Natural killer cell (primary cell): ENCODE results near the gene KLK11. TPM values are rescaled to one million over a fixed set of nuclear protein-coding genes. Genes with fewer than 3 reads are reported as not detected.

Experiments
- ATAC-seq, 3 donors: fragments of 150-1000 bp in 2 of 3; fragments of 200-7000 bp in 1 of 3; cut with Tn5 transposase; 1 replicate in 1 of 3; 2 replicates in 2 of 3; pipeline ENCODE4 v1.10.0; 2021; ENCODE audit warnings: mild to moderate bottlenecking in 2 of 3, moderate library complexity in 2 of 3
- DNase-seq, 2 donors: peaks; one replicate each; pipeline versions ENCODE4 v3.0.0 to v3.0.0-alpha.2; 2013 to 2021; ENCODE audit warnings: mixed read lengths in 1 of 2
- H3K27ac ChIP-seq: one replicate; pipeline ENCODE4 v1.5.1; 2013; ENCODE audit warnings: mild to moderate bottlenecking, low read length
- H3K27me3 ChIP-seq: one replicate; pipeline ENCODE4 v1.6.1; 2013; ENCODE audit warnings: low read length; ENCODE audit not compliant: control insufficient read depth, insufficient read depth
- H3K36me3 ChIP-seq: one replicate; pipeline ENCODE4 v1.6.1; 2013; ENCODE audit warnings: low read length; ENCODE audit not compliant: control insufficient read depth, insufficient read depth
- H3K4me1 ChIP-seq: one replicate; pipeline ENCODE4 v1.6.1; 2013; ENCODE audit warnings: low read length; ENCODE audit not compliant: control insufficient read depth, insufficient read depth
- H3K4me3 ChIP-seq: one replicate; pipeline ENCODE4 v1.5.1; 2013; ENCODE audit warnings: low read length
- H3K9me3 ChIP-seq: one replicate; pipeline ENCODE4 v1.6.1; 2013; ENCODE audit warnings: low read length; ENCODE audit not compliant: control insufficient read depth, insufficient read depth
- H3K27ac Mint-ChIP-seq, 2 donors: one replicate each; pipeline ENCODE4 v1.8.0; 2022; ENCODE audit warnings: mild to moderate bottlenecking in 2 of 2, mixed read lengths in 2 of 2, moderate library complexity in 1 of 2
- H3K27me3 Mint-ChIP-seq, 2 donors: one replicate each; pipeline ENCODE4 v1.8.0; 2022; ENCODE audit warnings: low read depth in 2 of 2, mixed read lengths in 2 of 2
- H3K36me3 Mint-ChIP-seq: one replicate; pipeline ENCODE4 v1.8.0; 2022; ENCODE audit warnings: mixed read lengths
- H3K4me1 Mint-ChIP-seq, 2 donors: one replicate each; pipeline ENCODE4 v1.8.0; 2022; ENCODE audit warnings: mixed read lengths in 2 of 2
- H3K4me3 Mint-ChIP-seq: one replicate; pipeline ENCODE4 v1.8.0; 2022; ENCODE audit warnings: mild to moderate bottlenecking, moderate library complexity, mixed read lengths
- H3K9me3 Mint-ChIP-seq, 2 donors: one replicate each; pipeline ENCODE4 v1.8.0; 2022; ENCODE audit warnings: mixed read lengths in 2 of 2
- WGBS: methylation state at CpG from one replicate; pipeline ENCODE4 v1.1.7; 2013; ENCODE audit warnings: missing lambda C conversion rate; ENCODE audit not compliant: insufficient coverage; 5-methylcytosine and 5-hydroxymethylcytosine counted together
- intact Hi-C: fragments of 100-400 bp; cut with micrococcal nuclease; formaldehyde crosslinking; loops from one replicate; pipeline ENCODE4 v1.14.2; 2022
- total RNA-seq, 4 donors: library from RNA; stranded (reverse); fragments of 120-200 nt in 1 of 4; gene quantifications; one replicate each; pipeline versions ENCODE4 v1.2.3 to v1.2.4, GENCODE V29; 2013 to 2022
- TF ChIP-seq, protein P1 (sequence below): fragments of 200-600 bp; IDR thresholded peaks from one replicate; pipeline ENCODE4 v1.8.0; 2022; ENCODE audit warnings: antibody characterized with exemption

The KLK11 gene
- total RNA-seq, 3 donors from 2014 or later (not counting 1 experiment from before 2014, with no cell fraction given) = not detected

DNA sequence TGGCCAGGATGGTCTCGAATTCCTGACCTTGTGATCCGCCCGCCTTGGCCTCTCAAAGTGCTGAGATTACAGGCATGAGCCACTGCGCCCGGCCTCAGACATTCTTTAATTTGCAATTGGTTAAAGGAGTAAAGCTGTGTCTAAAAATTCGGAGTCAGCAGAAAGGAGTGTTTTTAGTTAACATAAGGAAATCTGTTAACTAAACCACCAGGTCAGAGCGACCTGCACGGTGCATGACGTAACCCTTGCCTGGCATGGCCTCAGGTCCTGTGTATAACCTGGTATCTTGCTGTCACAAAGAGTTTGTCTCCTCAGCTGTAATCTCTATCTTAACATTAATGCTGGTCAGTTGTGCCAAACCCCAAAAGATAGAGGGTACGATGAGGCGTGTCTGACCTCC is 17.9 kb upstream of the KLK11 start:
- Mint-ChIP-seq H3K27ac (no peak overlapping the region), H3K4me3 (no peak overlapping the region), H3K4me1 (no peaks in the 10 kb centered on the region), H3K9me3 (no peaks in the 10 kb centered on the region), H3K36me3 (no peaks in the 10 kb centered on the region), H3K27me3 (peaks cover 12 to 15% of the 10 kb centered on the region in 2 donors)
- no peak overlapping the region for H3K27ac ChIP-seq
- ATAC-seq (no peak), DNase-seq (no peak)
- H3K36me3 ChIP-seq = no peaks in the 10 kb centered on the region
- H3K4me3 ChIP-seq = no peak overlapping the region
- no peaks in the 10 kb centered on the region for H3K27me3 ChIP-seq
- TF ChIP-seq, protein P1, sequence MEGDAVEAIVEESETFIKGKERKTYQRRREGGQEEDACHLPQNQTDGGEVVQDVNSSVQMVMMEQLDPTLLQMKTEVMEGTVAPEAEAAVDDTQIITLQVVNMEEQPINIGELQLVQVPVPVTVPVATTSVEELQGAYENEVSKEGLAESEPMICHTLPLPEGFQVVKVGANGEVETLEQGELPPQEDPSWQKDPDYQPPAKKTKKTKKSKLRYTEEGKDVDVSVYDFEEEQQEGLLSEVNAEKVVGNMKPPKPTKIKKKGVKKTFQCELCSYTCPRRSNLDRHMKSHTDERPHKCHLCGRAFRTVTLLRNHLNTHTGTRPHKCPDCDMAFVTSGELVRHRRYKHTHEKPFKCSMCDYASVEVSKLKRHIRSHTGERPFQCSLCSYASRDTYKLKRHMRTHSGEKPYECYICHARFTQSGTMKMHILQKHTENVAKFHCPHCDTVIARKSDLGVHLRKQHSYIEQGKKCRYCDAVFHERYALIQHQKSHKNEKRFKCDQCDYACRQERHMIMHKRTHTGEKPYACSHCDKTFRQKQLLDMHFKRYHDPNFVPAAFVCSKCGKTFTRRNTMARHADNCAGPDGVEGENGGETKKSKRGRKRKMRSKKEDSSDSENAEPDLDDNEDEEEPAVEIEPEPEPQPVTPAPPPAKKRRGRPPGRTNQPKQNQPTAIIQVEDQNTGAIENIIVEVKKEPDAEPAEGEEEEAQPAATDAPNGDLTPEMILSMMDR = no peak
- no peaks in the 10 kb centered on the region for H3K9me3 ChIP-seq
- intact Hi-C loops = no loop called here
- no peaks in the 10 kb centered on the region for H3K4me1 ChIP-seq
- 89% methylated on average over 10 of the region's 11 CpGs for WGBS

DNA sequence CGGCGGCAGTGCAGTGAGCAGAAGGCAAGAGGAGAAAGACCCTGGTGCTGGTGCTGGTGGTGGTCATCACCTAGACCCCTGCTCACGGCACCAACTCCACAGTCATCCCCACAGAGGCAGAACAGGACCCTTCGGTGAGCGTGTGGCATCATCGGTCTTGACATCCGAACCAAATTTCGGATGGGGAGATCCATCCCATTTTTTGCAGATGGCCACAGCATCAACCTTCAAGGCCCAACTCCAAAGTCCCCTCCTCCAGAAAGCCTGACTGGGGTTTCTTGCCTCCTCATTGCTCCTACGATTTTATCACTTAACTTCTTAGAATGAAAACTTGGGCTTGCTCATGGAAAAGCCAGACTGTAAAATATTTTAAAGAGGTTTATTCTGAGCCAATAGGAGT is 17.1 kb upstream of the KLK11 start:
- intact Hi-C loops = no loop called here
- 88% methylated on average over 8 of the region's 9 CpGs for WGBS

DNA sequence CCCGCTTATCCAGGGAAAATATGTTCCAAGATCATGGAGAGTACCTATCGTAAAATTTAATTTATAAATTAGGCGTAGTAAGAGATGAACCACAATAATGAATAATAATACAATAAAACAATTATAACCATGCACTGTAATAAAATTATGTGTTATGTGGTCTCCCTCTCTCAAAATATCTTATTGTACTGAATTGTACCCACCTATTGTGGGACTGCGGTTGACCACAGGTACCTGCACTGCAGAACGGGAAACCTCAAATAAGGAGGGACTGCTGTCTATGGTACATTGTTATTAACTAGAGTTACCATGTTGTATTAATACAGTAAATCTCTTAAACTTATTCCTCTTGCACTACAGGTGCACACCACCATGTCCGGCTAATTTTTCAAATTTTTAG is 13.7 kb upstream of the KLK11 start:
- H3K27ac ChIP-seq = no peak overlapping the region
- no peaks in the 10 kb centered on the region for H3K36me3 ChIP-seq
- H3K9me3 Mint-ChIP-seq = no peaks in the 10 kb centered on the region
- intact Hi-C loops = no loop called here
- no peaks in the 10 kb centered on the region for H3K9me3 ChIP-seq
- DNase-seq = no peak
- H3K4me3 Mint-ChIP-seq = no peak overlapping the region
- H3K27ac Mint-ChIP-seq = no peak overlapping the region
- TF ChIP-seq, protein P1 = no peak
- H3K4me1 ChIP-seq = no peaks in the 10 kb centered on the region
- no peaks in the 10 kb centered on the region for H3K4me1 Mint-ChIP-seq
- H3K27me3 ChIP-seq = no peaks in the 10 kb centered on the region
- no peaks in the 10 kb centered on the region for H3K36me3 Mint-ChIP-seq
- no peak for ATAC-seq
- WGBS = 87% methylated on average over 3 of the region's 6 CpGs
- peaks cover 3 to 7% of the 10 kb centered on the region in 2 donors for H3K27me3 Mint-ChIP-seq
- no peak overlapping the region for H3K4me3 ChIP-seq

More for the DNA sequence above, 17.1 kb upstream of the KLK11 start:
- Histone ChIP-seq H3K27me3 (no peaks in the 10 kb centered on the region), H3K4me3 (no peak overlapping the region), H3K9me3 (no peaks in the 10 kb centered on the region), H3K36me3 (no peaks in the 10 kb centered on the region), H3K4me1 (no peaks in the 10 kb centered on the region), H3K27ac (no peak overlapping the region)
- TF ChIP-seq, protein P1 = no peak
- DNase-seq (no peak), ATAC-seq (no peak)
- no peaks in the 10 kb centered on the region for H3K4me1 Mint-ChIP-seq
- H3K27ac Mint-ChIP-seq = no peak overlapping the region
- no peaks in the 10 kb centered on the region for H3K9me3 Mint-ChIP-seq
- H3K36me3 Mint-ChIP-seq = no peaks in the 10 kb centered on the region
- H3K27me3 Mint-ChIP-seq = peaks cover 12 to 15% of the 10 kb centered on the region in 2 donors
- no peak overlapping the region for H3K4me3 Mint-ChIP-seq

DNA sequence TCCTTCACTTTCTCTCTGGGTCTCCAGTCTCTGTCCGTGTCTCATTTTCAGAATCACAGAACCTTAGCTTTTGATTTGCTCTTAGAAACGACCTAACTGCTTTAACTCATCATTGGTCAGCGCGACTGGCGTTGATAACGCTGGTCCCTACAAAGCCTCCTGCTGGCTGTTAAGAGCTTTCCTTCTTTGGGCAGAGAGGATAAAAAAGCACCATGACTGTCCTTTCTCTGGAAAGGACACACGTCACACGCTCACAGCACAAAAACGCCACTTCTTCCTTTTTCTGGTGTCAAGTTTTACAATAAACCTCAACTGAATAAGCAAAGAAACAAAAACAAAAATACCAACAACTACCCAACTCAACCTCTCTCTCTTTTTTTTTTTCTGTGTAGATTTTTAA is 10.1 kb upstream of the KLK11 start:
- H3K4me3 ChIP-seq = no peak overlapping the region
- WGBS = 68% methylated on average over 9 of the region's 9 CpGs

More for the DNA sequence above, 10.1 kb upstream of the KLK11 start:
- intact Hi-C loops = no loop called here
- Histone ChIP-seq H3K36me3 (no peaks in the 10 kb centered on the region), H3K4me1 (no peaks in the 10 kb centered on the region), H3K9me3 (no peaks in the 10 kb centered on the region), H3K27me3 (no peaks in the 10 kb centered on the region), H3K27ac (no peak overlapping the region)
- TF ChIP-seq, protein P1 = no peak
- Mint-ChIP-seq H3K36me3 (no peaks in the 10 kb centered on the region), H3K9me3 (no peaks in the 10 kb centered on the region), H3K27ac (no peak overlapping the region), H3K4me1 (no peaks in the 10 kb centered on the region), H3K27me3 (peaks cover 18 to 21% of the 10 kb centered on the region in 2 donors), H3K4me3 (no peak overlapping the region)
- ATAC-seq (no peak), DNase-seq (no peak)
